A673 (cell line): ENCODE results near the gene NRAP. TPM values are rescaled to one million over a fixed set of nuclear protein-coding genes. Genes with fewer than 3 reads are reported as not detected.

Experiments used
- BruUV-seq: library from RNA; stranded (reverse); fragments of 400-500 nt; replicated peaks from 2 replicates; lab custom pipeline; 2021; lab: Mats Ljungman, UMichigan
- CTCF ChIA-PET: fragments of 300-600 bp; sonication (Branson Sonifier 250); formaldehyde crosslinking; loops from one replicate; lab custom pipeline; 2022; ENCODE audit warnings: antibody characterized with exemption; lab: Charles Lee
- POLR2A ChIA-PET: fragments of 300-600 bp; sonication (Branson Sonifier 250); formaldehyde crosslinking; loops from one replicate; lab custom pipeline; 2022; ENCODE audit warnings: antibody characterized with exemption; ENCODE audit not compliant: low non-redundant PET; lab: Charles Lee
- DNase-seq: peaks from one replicate; pipeline ENCODE4 v3.0.0-alpha.2; 2015; ENCODE audit warnings: low spot score
- H3K27ac ChIP-seq: fragments of 200-600 bp; sonication (generic); 2 replicates; pipeline ENCODE4 v1.5.1; 2016; ENCODE audit warnings: mixed run types, low read depth, mild to moderate bottlenecking, mixed read lengths, antibody characterized with exemption, low read length; ENCODE audit not compliant: poor library complexity, severe bottlenecking
- H3K27me3 ChIP-seq: fragments of 200-600 bp; sonication (generic); replicated peaks from 2 replicates; pipeline ENCODE4 v1.6.1; 2017; ENCODE audit warnings: mixed run types, low read depth, mild to moderate bottlenecking, mixed read lengths, antibody characterized with exemption, low read length; ENCODE audit not compliant: insufficient read depth, poor library complexity
- H3K36me3 ChIP-seq: fragments of 200-600 bp; sonication (generic); 2 replicates; pipeline ENCODE4 v1.6.1; 2016; ENCODE audit warnings: mixed run types, mild to moderate bottlenecking, mixed read lengths, antibody characterized with exemption, low read length; ENCODE audit not compliant: insufficient read depth, poor library complexity, severe bottlenecking
- H3K4me1 ChIP-seq: fragments of 200-600 bp; sonication (generic); 2 replicates; pipeline ENCODE4 v1.6.1; 2017; ENCODE audit warnings: mixed run types, mild to moderate bottlenecking, mixed read lengths, antibody characterized with exemption, low read length; ENCODE audit not compliant: insufficient read depth, poor library complexity, severe bottlenecking
- H3K4me3 ChIP-seq: fragments of 200-600 bp; sonication (generic); 2 replicates; pipeline ENCODE4 v1.5.1; 2016; ENCODE audit warnings: low read depth, mixed run types, mild to moderate bottlenecking, mixed read lengths, low read length; ENCODE audit not compliant: poor library complexity, severe bottlenecking
- H3K9me3 ChIP-seq: fragments of 200-600 bp; sonication (generic); 2 replicates; pipeline ENCODE4 v1.6.1; 2016; ENCODE audit warnings: mixed run types, low read depth, mild to moderate bottlenecking, mixed read lengths, antibody characterized with exemption, low read length; ENCODE audit not compliant: poor library complexity, severe bottlenecking
- CTCF ChIP-seq: fragments of 300-800, 200-600 bp; sonication (generic); conservative IDR thresholded peaks from 2 replicates; pipeline ENCODE4 v1.5.1; 2017; ENCODE audit warnings: low read depth, mild to moderate bottlenecking, antibody characterized with exemption, low read length, moderate library complexity, mixed read lengths
- EZH2 ChIP-seq: fragments of 200-600 bp; sonication (generic); IDR thresholded peaks from 2 replicates; pipeline ENCODE4 v1.6.1; 2017; ENCODE audit warnings: borderline replicate concordance, low read depth, mild to moderate bottlenecking, mixed read lengths, antibody characterized with exemption, low read length; ENCODE audit not compliant: poor library complexity, severe bottlenecking
- intact Hi-C: fragments of 100-400 bp; cut with micrococcal nuclease; formaldehyde crosslinking; loops from one replicate; pipeline ENCODE4 v1.10.0; 2022; ENCODE audit not compliant: unreplicated experiment
- total RNA-seq: library from RNA; stranded (reverse); gene quantifications from 2 replicates; pipeline ENCODE4 v1.2.3, GENCODE V29; 2021

The NRAP gene
- total RNA-seq, 1 experiment from 2014 or later = 0.34 TPM

- ChIA-PET POLR2A (no interaction called here), CTCF (no interaction called here)
- H3K4me3 ChIP-seq = no peak overlapping the region
- H3K27me3 ChIP-seq = no peaks in the 10 kb centered on the region
- H3K9me3 ChIP-seq = peaks cover 27% of the 10 kb centered on the region
- no TSS peak for BruUV-seq
- no peak for DNase-seq
- H3K27ac ChIP-seq = no peak overlapping the region
- peaks cover 17% of the 10 kb centered on the region for H3K36me3 ChIP-seq
- no peak for TF ChIP-seq EZH2
- no peak for TF ChIP-seq CTCF
- intact Hi-C loops = no loop called here
- no peaks in the 10 kb centered on the region for H3K4me1 ChIP-seq
These were observed 29.5 kb upstream of the NRAP start for GRCh38 chr10:113693348-113693747.

GRCh38 chr10:113692271-113692670 is 28.4 kb upstream of the NRAP start:
- H3K27ac ChIP-seq = no peak overlapping the region
- H3K27me3 ChIP-seq = no peaks in the 10 kb centered on the region
- H3K4me3 ChIP-seq = no peak overlapping the region
- H3K4me1 ChIP-seq = no peaks in the 10 kb centered on the region
- POLR2A ChIA-PET = no interaction called here
- CTCF ChIA-PET = no interaction called here
- intact Hi-C loops = no loop called here
- H3K36me3 ChIP-seq = peaks cover 8% of the 10 kb centered on the region
- peaks cover 29% of the 10 kb centered on the region for H3K9me3 ChIP-seq
- TF ChIP-seq EZH2 (no peak), CTCF (no peak)
- BruUV-seq = no TSS peak
- DNase-seq = no peak

GRCh38 chr10:113691381-113691780 is 27.5 kb upstream of the NRAP start:
- POLR2A ChIA-PET = no interaction called here
- no peak for DNase-seq
- H3K9me3 ChIP-seq = peaks cover 38% of the 10 kb centered on the region
- CTCF ChIA-PET = no interaction called here
- no peaks in the 10 kb centered on the region for H3K27me3 ChIP-seq
- H3K4me3 ChIP-seq = no peak overlapping the region
- H3K4me1 ChIP-seq = no peaks in the 10 kb centered on the region
- H3K36me3 ChIP-seq = peaks cover 8% of the 10 kb centered on the region
- intact Hi-C loops = no loop called here
- TF ChIP-seq CTCF = no peak
- no peak for TF ChIP-seq EZH2
- no peak overlapping the region for H3K27ac ChIP-seq
- no TSS peak for BruUV-seq
